LHCN-M2 (cell line): ENCODE data around the gene OR4D9. TPM values are rescaled to one million over a fixed set of nuclear protein-coding genes. Genes with fewer than 3 reads are reported as not detected.

Experiments
- DNase-seq: peaks from one replicate; pipeline ENCODE4 v3.0.0-alpha.2; 2012; ENCODE audit warnings: low read depth
- total RNA-seq: library from RNA; depleted of rRNA; stranded (reverse); fragments of >200 nt; gene quantifications from 2 replicates; pipeline ENCODE4 v1.2.3, GENCODE V29; 2014; rRNA removed

The OR4D9 gene
- total RNA-seq, 1 experiment from 2014 or later, result not detected

GRCh38 chr11:59550368-59550841, 39.1 kb downstream of the OR4D9 start:
- peak; percentile 94 for DNase-seq

GRCh38 chr11:59550842-59551658, 39.7 kb downstream of the OR4D9 start:
- DNase-seq, result peak; percentile 95

- DNase-seq, result peak; percentile 78
Observed at GRCh38 chr11:59551659-59552521, 40.6 kb downstream of the OR4D9 start.

GRCh38 chr11:59552844-59553243, 41.5 kb downstream of the OR4D9 start:
- no peak for DNase-seq

DNA sequence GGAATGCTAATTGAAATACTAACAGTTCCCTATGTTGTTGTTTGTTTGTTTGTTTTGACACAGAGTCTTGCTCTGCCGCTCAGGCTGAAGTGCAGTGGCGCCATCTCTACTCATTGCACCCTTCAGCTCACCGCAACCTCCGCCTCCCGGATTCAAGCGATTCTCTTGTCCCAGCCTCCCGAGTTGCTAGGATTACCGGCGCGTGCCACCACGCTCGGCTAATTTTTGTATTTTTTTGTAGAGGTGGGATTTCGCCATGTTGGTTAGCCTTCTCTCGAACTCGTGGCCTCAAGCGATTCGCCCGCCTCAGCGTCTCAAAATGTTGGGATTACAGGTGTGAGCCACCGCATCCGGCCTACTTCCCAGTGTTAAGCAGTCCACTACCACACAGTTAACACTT, 42.0 kb downstream of the OR4D9 start:
- no peak for DNase-seq

GRCh38 chr11:59555601-59556114, 44.3 kb downstream of the OR4D9 start:
- no peak for DNase-seq

DNA sequence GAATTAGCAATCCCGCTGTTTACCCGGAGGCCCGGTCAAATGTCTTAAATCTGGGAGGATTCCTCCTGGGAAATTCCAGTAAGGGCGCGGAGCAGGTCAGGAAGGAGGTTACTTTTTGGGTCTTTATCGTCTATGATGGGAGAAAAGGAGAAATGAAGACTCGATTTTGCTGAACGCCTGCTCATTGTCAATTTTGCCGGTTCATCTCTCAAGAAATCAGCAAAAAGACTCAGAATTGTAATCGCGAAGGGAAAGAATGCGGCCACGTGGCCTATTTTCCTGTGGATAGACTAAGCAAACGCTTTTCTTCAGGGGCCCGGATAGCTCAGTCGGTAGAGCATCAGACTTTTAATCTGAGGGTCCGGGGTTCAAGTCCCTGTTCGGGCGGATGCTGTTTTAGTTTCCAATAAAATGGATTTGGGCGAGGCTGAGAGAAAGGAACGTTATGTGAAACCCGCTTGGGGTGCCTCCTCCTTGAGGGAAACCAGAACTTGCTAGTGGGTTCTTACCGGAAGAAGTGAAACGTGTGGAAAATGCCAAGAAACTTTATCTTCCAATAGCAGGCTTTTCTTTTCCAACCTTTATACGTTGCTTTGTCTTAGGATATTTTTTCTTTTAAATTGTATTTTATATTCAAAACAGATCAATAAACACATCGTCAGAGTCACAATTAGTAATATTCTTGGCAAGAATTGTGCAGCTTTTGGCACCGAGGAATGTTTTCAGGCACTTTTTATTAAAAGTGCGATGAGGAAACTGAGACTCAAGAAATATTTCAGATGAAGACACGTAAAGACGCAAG, 45.0 kb downstream of the OR4D9 start:
- peak; percentile 86 for DNase-seq

GRCh38 chr11:59556917-59557348, 45.6 kb downstream of the OR4D9 start:
- no peak for DNase-seq

GRCh38 chr11:59558270-59558643, 46.9 kb downstream of the OR4D9 start:
- no peak for DNase-seq

DNA sequence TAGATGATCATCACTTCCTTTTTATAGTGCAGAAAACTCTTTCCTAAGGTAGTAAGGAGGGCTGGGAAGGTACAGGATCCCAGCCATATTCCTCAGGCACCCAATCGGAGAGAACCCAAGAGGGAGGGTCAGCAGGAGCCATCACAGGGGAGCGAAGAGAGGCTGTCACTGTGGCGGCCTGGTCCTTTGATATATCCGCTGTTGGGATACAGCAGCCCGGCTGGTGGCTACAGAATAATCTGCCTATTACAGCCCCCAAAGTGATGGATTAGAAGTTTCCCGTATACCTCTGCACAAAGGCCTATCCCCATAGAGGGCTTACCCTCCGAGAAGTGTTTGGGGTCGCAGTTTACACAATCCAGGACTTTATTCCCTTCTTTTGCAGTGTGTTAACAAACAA, 48.5 kb downstream of the OR4D9 start:
- DNase-seq, result no peak

- peak; percentile 69 for DNase-seq
Observed at GRCh38 chr11:59560290-59560701, 49.0 kb downstream of the OR4D9 start.

DNA sequence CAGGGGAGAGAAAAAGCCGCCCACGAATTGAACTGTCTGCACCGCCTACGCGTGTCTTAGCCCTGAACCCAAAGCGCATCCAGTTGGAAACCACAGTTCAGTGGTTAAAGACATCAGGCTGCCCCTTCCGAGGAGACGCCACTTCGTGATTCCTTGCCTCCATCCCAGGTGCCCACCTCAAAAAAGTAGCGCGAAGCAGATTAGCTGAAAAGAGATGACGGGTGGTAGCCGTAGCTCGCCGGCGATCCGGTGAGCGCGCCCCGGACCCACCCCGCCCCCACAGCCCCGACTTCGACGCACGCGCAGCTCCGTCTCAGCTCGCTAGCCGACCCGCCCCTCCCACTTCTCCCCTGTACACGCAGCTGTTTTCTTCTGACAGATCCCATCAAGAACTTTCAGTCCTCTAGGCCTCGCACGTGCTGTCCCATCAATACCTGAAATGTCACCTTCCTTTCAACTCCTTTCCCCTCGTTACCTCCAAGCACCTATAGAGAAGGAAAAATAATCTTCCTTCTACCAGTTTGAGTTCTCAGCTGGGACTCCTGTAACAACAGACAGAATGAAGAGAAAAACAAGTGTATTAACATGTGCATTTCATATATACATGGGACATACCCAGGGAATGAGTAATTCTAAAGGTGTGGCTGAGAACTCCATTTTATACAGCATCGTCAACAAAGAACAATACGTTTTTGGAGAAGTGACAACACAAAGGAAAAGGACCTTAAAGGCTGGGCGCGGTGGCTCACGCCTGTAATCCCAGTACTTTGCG, 49.5 kb downstream of the OR4D9 start:
- peak; percentile 87 for DNase-seq

- DNase-seq, result no peak
Observed at GRCh38 chr11:59562292-59562691, 51.0 kb downstream of the OR4D9 start.

Other genes with a start within 250 kb of the OR4D9 start
- not detected in 2 replicates for gene OR5AN1, start 152.6 kb upstream of the OR4D9 start, total RNA-seq
- gene OR5A2, start 85.1 kb upstream of the OR4D9 start, total RNA-seq, result not detected in 2 replicates
- gene OR5A1, start 75.1 kb upstream of the OR4D9 start, total RNA-seq, result not detected in 2 replicates
- not detected in 2 replicates for gene OR4D6, start 54.6 kb upstream of the OR4D9 start, total RNA-seq
- not detected in 2 replicates for gene OR4D10, start 38.2 kb upstream of the OR4D9 start, total RNA-seq
- not detected in 2 replicates for gene OR4D11, start 8.0 kb upstream of the OR4D9 start, total RNA-seq
- gene OSBP, start 104.2 kb downstream of the OR4D9 start, total RNA-seq, result 13.0 and 17.9 TPM in 2 replicates
- gene PATL1, start 157.5 kb downstream of the OR4D9 start, total RNA-seq, result 21.3 and 23.1 TPM in 2 replicates
- not detected in 2 replicates for gene OR10V1, start 202.3 kb downstream of the OR4D9 start, total RNA-seq
- 11.9 and 16.9 TPM in 2 replicates for gene STX3, start 243.8 kb downstream of the OR4D9 start, total RNA-seq